GM12872 (cell line): Measurements from ENCODE around the gene COL26A1.

Experiments
- TF ChIP-seq, protein P1 (sequence below): IDR thresholded peaks from 3 replicates; pipeline ENCODE4 v1.5.1; 2011; ENCODE audit warnings: low read depth, mild to moderate bottlenecking, low read length, moderate library complexity; ENCODE audit not compliant: insufficient read depth

The COL26A1 gene

DNA sequence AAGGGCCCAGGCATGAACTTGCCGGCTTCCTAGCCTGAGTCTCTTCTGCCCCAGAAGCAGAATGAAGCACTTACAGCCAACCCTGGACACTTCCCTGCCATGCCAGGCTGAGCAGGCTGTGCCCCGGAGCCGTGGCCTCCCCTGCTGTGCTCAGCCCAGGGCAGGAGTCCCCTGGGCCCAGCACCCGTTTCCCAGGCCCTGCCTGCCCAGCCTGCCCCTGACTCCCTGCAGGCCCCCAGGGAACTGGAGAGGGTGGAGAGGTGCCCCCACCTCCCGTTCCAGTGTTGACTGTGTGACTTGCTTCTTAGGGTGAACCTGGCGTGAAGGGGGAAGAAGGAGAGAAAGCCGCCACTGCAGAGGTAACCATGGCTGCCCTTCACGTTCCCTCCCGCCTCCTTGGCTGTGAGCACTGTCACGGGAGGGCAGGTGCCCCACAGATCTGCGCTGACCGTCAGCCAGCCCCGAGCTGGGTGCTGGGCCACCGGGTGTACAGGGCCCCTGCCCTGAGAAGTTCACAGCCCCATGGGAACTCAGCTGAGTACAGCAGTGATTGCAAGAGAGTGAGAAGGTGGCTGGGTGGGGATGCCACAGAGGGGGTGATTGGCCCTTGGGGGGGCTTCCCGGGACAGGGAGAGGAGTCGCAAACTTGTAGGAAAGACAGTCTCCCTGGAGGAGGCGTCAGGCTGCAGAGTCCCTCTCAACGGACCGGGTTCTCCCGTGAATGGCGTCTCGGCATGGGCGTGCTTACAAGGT is 190.5 kb downstream of the COL26A1 start:
- TF ChIP-seq, protein P1, sequence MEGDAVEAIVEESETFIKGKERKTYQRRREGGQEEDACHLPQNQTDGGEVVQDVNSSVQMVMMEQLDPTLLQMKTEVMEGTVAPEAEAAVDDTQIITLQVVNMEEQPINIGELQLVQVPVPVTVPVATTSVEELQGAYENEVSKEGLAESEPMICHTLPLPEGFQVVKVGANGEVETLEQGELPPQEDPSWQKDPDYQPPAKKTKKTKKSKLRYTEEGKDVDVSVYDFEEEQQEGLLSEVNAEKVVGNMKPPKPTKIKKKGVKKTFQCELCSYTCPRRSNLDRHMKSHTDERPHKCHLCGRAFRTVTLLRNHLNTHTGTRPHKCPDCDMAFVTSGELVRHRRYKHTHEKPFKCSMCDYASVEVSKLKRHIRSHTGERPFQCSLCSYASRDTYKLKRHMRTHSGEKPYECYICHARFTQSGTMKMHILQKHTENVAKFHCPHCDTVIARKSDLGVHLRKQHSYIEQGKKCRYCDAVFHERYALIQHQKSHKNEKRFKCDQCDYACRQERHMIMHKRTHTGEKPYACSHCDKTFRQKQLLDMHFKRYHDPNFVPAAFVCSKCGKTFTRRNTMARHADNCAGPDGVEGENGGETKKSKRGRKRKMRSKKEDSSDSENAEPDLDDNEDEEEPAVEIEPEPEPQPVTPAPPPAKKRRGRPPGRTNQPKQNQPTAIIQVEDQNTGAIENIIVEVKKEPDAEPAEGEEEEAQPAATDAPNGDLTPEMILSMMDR: no peak

DNA sequence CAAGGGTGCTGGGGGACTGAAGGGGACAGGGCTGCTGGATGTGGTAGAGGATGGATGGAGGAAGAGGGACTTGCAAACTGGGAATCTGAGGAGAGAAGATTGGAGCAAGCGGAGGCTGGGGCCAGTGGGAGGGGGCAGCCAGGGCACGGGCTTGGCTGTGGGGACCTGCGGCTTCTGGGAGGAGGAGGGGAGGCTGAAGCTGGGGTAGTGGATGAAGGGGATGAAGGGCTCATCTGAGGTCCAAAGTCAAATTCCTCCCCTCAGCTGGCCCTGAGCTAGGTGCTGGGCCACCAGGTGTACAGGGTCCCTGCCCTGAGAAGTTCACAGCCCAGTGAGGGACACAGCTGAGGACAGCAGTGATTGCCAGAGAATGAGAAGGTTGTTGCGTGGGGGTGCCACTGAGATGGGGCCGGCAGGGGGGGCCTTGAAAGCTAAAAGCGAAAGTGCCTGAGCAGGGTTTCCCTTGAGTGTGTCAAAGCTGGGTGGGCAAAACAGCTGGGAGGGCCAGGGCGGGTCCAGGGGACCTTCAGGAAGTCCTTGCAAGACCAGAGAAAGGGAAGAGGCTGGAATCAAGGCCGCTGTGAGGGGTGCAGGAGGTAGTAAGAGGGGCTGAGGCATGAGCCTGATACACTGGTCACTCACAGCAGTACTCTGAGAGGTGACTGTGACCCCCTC is 191.2 kb downstream of the COL26A1 start:
- TF ChIP-seq, protein P1: no peak

DNA sequence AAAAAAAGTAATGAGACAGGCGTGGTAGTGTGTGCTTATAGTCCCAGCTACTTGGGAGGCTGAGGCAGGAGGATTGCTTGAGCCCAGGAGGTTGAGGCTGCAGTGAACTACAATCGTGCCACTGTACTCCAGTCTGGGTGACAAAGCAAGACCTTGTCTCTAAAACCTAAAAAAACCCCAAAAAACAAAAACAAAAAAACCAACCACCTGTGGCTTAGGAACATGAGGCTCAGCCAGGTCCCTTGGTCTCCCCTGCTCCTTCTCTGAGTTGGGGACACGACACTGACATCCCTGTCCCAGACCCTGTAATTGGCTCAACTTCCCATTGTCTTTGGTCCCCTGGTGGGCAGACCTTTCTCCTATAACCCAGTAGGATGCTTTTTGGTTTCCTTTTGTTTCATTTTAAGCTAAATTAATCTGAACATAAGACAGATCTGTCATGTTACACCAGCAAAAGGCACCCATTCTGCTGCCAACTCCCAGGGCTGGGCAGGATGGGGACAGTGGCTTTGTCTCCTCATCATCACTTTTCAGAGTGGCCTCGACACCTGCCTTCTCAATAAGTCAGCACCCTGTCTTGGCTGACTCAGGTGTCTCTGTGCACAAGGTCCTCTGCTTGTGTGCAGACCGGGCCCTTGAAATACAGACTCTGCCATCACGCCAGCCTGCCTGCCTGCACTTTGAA is 192.1 kb downstream of the COL26A1 start:
- TF ChIP-seq, protein P1: no peak

DNA sequence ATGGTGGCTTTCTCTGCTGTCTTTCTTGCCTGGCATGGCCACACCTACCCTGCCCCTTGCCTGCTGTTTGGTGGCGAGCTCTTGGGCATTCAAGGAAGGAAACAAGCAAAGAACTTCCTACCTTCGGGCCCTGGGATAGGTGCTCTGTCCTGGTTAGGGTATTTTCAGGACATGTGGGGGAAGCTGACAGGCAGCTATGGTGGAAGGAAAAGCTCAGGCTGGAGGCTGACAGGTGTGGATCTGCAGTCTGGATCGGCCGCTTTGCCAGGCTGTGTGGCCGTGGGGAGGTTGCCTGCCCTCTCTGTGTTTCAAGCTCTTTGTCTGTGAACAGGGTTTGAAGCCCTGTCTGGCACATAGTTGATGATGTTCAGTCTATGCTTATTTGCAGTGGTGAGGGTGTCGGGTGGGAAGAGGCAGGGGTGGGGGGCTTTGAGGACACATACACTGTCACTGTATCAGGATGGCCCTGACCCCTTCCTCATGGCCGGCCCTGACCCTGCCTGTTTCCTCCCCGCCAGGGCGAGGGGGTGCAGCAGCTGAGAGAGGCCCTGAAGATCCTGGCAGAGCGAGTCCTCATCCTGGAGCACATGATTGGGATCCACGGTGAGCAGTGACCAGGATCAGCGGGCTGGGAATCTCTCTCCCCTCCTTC is 192.7 kb downstream of the COL26A1 start:
- TF ChIP-seq, protein P1: no peak

DNA sequence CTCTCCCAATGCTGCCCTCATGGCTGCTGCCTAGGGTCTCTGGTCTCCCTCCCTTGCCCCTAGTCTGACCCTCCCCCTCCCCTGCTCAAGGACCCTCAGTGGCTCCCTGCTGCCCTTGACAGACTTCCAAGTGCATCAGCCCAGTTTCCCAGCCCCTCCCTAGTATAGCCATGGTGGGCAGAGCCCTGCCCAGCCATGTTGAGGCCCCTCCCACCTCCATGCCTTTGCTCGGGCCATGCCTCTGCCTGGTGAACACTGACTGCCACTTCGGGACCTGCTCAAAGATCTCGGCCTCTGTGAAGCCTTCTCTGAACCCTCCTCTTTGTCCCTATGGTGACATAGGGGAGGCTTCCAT is 193.2 kb downstream of the COL26A1 start:
- TF ChIP-seq, protein P1: no peak

DNA sequence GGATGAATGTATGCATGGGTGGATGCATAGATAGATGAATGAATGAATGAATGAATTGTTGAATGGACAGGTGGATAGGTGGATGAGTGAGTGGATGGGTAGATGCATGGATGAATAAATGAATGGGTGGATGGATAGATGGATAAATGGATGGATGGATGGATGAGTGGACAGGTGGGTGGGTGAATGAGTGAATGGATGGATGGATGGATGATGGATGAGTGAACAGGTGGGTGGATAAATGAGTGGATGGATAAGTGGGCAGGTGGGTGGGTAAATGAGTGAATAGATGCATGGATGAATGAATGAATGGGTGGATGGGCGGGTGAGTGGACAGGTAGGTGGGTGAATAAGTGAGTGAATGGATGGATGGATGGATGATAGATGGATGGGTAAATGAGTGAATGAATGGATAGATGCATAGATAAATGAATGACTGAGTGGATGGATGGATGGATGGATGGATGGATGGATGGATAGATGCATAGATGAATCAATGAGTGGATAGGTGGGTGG is 193.8 kb downstream of the COL26A1 start:
- TF ChIP-seq, protein P1: no peak

DNA sequence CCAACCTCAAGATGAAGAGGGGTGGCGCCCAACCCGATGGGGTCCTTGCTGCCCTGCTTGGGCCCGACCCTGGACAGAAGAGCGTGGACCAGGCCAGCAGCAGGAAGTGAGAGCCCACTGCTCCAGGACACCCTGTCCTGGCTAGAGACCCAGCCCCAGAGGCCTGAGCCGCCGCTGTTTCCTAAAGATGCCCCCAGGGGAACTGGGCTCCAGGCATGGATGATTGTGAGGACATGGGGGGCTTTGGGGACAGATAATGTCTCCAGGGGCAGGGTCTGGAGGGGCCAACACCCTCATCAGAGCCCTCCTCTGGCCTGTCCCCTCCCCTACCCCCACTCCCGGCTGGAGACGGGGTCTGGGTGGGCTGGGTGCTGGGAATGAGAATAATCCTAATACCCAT is 194.7 kb downstream of the COL26A1 start:
- TF ChIP-seq, protein P1: no peak
